Breast epithelium (tissue), 3 donors: ENCODE results near the gene SLC17A5.

ENCODE experiments used
- POLR2A ChIP-seq: fragments of 450-650 bp; IDR thresholded peaks from one replicate; pipeline ENCODE4 v1.6.1; 2016; ENCODE audit warnings: antibody characterized with exemption, mild to moderate bottlenecking, moderate library complexity
- POLR2AphosphoS5 ChIP-seq, 3 donors: sonication (generic); formaldehyde crosslinking; IDR thresholded peaks; one replicate each; pipeline ENCODE4 v1.6.1; 2017; ENCODE audit warnings: antibody characterized with exemption in 3 of 3
- TF ChIP-seq, protein P1 (sequence below), 3 donors: fragments of 450-650 bp; IDR thresholded peaks; one replicate each; pipeline ENCODE4 v1.5.1; 2016 to 2017; ENCODE audit warnings: antibody characterized with exemption in 3 of 3, mild to moderate bottlenecking in 3 of 3, moderate library complexity in 3 of 3

DNA sequence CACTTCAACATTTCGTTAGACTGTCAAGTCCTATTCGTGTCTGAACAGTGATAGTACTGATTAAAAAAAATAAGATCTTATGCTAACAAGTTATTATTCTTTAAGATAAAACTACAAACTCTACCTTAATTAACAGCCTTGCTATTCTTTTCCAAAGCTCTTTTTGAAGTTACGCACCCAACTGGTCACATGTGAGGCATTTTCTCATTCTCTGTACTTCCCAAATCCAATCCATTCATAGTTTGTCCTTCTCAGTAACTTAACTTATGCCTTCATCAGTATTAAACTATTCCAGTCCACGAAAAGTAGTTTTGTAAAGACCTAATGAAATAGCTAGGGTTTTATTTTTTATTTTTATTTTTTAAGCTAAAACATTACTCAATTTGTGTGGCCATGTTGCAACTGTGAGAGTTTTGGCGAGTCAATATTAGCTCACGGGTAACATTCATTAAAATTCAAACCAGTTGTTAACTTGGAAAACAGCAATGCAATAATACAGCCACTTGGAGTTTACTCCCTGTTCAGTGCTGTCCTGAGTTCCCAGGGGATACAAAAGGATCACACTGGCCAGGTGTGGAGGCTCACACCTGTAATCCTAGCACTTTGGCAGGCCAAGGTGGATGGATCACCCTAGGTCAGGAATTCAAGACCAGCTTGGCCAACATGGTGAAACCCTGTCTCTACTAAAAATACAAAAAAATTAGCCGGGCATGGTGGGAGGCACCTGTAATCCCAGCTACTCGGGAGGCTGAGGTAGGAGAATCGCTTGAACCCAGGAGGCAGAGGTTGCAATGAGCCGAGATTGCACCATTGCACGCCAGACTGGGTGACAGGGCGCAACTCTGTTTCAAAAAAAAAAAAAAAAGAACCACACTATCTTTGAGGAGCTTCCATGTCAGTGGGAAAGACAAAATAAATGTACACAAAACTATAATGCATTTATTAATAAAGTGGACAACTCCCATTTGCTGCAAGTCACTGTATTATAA is 105.0 kb downstream of the SLC17A5 start:
- TF ChIP-seq, protein P1, sequence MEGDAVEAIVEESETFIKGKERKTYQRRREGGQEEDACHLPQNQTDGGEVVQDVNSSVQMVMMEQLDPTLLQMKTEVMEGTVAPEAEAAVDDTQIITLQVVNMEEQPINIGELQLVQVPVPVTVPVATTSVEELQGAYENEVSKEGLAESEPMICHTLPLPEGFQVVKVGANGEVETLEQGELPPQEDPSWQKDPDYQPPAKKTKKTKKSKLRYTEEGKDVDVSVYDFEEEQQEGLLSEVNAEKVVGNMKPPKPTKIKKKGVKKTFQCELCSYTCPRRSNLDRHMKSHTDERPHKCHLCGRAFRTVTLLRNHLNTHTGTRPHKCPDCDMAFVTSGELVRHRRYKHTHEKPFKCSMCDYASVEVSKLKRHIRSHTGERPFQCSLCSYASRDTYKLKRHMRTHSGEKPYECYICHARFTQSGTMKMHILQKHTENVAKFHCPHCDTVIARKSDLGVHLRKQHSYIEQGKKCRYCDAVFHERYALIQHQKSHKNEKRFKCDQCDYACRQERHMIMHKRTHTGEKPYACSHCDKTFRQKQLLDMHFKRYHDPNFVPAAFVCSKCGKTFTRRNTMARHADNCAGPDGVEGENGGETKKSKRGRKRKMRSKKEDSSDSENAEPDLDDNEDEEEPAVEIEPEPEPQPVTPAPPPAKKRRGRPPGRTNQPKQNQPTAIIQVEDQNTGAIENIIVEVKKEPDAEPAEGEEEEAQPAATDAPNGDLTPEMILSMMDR (IDR thresholded peaks at IDR 0.05) = no peak
- no peak for TF ChIP-seq POLR2A
- no peak for TF ChIP-seq POLR2AphosphoS5 (IDR thresholded peaks at IDR 0.05)
